ENCODE data around the gene PLXDC2.

DNA sequence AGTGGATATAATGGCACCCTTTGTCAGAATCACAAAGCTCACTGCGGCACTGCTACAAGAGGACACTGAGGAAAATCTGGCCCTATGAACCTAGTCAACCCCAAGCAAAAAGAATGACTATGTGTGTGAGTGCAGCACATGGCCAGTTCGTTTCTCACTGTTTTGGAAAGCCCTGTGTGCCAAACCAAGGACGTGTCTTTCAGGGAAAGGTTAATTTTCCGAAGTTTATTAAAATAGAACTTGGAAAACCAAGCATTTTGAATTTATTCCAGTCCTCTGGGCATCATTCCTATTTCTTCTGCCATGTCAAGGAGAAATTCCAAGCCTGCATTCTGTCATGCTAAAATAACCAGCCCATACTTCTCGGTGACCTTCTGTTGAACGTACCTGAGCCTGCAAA is 471.8 kb downstream of the PLXDC2 start:
- TF ChIP-seq SUZ12 (IDR thresholded peaks at IDR 0.05) (no peak), BHLHE40 (IDR thresholded peaks at IDR 0.05; ENCODE audit: borderline replicate concordance) (no peak), L3MBTL2 (conservative IDR thresholded peaks at IDR 0.05) (no peak), HDGF (IDR thresholded peaks at IDR 0.05; ENCODE audit: borderline replicate concordance) (no peak)
